DMS53 (cell line): ENCODE results near the gene TMEM151B.
"Not testable (repeated sequence)": the region's sequence is repeated elsewhere in the genome, so short reads cannot be mapped to it uniquely, and the experiment has no call there.

Experiments used
- DNase-seq: peaks from one replicate; lab custom pipeline; 2025; lab: John Stamatoyannopoulos, UW

The TMEM151B gene

DNA sequence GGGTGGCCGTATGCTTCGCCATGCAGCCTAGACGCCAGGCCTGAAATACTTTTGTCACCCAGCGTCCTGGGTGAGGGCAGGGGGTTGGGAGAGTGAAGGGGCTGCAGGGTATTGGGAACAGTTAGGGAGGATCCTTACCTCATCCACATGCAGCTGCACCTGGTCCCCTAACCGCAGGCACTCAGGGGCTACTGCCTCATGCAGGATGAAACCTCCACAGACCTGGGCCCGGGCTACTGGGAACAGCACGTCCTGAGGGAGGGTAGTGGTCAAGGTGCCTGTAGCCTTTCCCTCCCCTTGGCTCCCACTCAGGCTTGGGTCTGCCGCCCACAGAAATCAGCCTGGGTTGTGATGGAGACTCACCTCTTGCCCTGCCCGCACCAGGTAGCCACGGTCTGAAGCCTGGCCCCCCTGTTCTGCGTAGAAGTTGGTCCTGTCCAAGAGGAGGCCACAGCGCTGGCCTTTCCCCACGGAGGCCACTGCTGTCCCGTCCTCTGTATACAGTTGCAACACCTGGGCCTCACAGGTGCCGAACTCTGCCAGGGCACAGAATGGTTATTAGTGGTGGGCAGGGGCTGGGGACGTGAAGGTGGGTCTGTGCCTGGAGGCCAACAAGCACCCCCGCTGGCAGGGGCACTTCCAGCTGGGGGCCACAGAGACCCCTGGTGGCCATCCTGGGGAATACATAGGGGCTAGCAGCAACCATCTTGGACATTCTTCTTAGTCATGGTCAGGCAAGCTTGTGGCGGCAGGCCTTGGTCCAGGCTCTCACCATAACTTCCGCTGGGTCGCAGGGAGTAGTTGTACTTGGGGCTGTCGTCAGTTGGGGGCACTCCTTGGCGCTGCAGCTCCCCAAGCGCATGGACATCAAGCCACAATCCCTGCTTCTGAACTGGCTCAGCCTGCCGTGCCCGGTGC lies 34.3 kb downstream of the TMEM151B start:
- DNase-seq = peak; percentile 56

- no peak for DNase-seq
These were observed 35.0 kb downstream of the TMEM151B start for GRCh38 chr6:44305200-44305725.

DNA sequence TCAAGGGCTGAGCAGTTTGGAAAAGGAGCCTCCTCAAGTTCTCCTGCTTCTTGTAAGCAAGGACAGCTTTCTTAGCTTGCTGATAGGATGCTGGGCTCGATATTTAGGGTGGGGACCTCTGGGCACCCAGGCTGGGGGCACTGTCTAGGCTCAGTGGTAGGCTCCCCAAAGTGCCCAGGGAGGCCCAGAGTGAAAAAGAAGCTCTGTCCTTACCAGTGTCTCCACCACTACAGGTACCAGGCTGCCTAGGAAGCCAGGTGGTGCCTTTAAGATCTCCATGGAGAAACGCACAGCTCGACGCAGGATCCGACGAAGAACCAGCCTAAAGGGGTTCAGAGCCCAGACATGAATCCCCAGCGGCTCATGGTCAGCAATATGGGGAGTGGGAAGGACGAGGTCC lies 36.5 kb downstream of the TMEM151B start:
- no peak for DNase-seq

DNA sequence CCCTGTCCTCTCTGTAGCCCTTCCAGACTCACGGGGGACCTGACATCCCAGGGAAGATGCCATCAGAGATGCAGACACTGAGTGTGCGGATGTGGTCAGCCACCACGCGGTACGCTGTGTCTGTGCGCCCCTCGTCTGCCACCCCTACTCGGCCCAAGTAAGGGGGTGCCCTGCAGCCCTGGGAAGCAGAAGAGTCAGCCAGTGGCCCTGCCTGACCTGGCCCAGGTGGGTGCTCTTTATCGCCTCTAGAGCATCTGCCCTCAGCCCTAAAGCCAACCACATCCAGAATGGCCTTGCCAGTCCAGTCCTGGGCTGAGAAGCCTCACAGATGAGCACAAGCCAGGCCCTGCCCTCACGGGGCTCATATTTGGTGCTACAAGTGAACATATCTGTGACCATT lies 37.0 kb downstream of the TMEM151B start:
- DNase-seq = no peak

DNA sequence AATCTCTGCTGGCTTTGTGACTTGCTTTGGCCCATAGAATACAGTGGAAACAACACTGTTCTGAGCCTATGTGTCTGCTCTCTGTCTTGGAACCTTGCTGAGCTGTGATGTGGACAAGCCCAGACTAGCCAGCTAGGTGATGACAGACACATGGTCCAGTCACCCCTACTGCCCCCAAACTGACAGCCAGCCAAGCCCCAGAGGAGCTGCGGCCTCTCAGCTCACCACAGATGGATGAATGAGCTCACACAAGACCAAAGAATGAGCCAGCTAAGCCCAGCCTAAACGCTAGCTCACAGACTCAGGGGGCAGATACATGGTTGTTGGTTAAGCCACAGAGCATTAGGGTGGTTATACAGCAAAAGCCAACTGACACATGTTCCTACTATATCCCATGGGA lies 38.8 kb downstream of the TMEM151B start:
- DNase-seq = no peak

GRCh38 chr6:44309631-44310030 lies 39.4 kb downstream of the TMEM151B start:
- DNase-seq = no peak

DNA sequence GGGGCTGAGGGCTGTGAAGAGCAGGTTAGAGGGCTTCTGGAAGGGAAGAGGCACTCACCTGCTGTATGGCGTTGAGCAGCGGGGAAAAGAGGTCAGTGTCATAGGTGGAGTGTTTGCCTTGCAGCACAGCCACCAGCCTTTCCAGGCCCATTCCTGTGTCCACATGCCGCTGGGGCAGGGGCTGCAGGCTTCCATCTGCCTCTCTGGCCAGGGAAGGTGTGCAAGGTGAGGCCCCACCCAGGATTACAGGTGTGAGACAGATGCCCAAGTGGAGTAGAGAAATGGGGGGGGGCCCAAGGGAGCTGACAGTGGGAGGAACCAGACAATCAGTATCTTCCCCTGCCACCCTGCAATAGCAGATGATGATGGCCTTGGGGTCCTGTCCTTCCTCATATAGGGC lies 40.0 kb downstream of the TMEM151B start:
- DNase-seq = no peak

DNA sequence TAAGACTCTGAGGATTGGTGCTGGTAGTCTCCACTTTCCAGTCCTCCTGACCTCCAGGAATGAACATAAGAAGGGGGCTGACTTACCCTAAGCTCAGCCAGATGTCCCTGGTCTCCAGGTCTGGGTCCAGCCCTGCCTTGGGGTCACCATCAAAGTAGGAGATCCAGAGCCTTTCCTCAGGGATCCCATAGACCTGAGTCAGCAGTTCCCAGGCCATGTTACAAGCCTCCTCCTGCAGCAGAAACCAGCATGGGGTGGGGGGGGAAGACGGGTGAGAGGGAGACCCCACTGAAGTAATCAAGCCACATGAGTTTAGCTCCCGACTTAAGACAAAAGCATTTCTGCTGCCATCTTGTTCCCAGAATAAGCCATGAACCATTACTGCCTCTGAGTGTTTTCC lies 41.1 kb downstream of the TMEM151B start:
- no peak for DNase-seq

DNA sequence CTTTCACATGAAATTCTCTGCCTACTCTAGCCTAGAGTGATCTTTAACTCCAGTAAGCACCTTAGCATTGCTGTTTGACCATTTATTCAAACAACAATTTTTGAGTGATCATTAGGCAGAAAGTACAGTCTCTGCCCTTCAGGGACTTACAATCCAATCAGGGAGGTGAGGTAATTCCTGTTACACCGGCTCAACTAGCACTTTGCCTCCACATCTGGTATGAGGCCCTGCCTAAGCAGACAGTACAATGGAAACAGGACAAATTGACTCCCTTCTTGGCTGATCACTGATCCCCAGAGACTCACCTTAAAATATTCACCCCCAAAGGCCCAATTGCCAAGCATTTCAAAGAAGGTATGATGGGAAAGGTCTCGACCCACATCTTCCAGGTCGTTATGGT lies 41.5 kb downstream of the TMEM151B start:
- DNase-seq = no peak

DNA sequence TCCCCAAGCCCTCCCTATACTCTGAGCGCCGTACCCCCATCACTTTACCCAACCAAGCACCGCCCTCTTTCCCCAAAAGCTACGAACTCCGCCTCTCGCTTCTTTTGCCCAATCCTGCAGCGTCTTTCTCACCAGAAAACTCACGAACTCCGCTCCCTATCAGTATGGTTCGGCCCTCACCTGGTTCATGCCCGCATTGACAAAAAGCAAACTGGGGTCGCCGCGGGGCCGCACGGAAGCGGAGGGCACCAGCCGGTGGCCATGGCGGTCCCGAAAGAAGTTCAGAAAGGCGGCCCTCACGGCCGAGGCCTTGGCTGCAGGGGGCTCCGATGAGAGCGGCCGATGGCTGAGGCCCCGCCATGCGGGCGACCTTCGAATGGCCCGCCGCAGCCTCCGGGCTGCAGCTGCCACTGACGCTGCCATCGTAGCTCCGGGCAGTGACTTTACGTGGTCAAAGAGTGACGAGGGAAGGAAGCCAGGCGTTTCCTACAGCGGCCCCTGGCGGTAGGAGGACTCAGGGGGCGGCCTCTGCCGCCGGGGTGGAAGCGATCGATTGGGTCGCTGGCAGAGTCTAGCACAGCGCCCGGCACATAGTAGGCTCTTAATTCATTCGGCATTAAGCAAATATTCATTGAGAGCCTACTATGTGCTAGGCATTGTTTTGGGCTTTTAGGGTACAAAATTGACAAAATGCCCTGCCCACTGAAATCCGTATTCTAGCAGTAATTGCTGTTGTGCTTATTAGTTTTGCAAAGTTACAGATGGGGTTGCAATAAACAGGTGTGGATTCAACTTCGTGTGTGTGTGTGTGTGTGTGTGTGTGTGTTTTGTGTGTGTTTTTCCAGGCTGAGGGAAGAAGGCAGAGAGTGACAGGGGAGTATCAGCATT lies 42.9 kb downstream of the TMEM151B start, which contains the start of gene AARS2:
Gene AARS2 (minus strand): TSS at position 447 of the 888 bp plus-strand sequence. CDS start 24 bp downstream, at position 423.
- peak; percentile 94 for DNase-seq

GRCh38 chr6:44314657-44315056 lies 44.4 kb downstream of the TMEM151B start:
- not testable (repeated sequence) for DNase-seq

GRCh38 chr6:44315516-44315915 lies 45.3 kb downstream of the TMEM151B start:
- no peak for DNase-seq

- DNase-seq = no peak
These were observed 45.7 kb downstream of the TMEM151B start for GRCh38 chr6:44315951-44316350.

- no peak for DNase-seq
These were observed 46.2 kb downstream of the TMEM151B start for GRCh38 chr6:44316481-44316880.

- not testable (repeated sequence) for DNase-seq
These were observed 46.9 kb downstream of the TMEM151B start for GRCh38 chr6:44317136-44317631.

DNA sequence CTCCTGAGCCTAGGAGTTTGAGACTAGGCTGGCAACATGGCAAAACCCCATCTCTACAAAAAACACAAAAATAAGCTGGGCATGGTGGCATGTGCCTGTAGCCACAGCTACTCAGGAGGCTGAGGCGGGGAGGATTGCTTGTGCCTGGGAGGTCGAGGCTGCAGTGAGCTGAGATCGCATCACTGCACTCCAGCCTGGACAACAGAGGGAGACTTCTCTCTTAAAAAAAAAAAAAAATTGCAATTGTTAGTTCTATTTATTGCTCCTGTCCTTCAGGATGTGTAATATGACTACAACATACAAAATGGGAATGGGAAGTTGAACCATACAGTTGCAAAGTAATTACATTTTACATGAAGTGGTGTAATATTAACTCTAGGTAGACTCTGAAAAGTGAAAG lies 51.0 kb downstream of the TMEM151B start:
- DNase-seq = no peak

DNA sequence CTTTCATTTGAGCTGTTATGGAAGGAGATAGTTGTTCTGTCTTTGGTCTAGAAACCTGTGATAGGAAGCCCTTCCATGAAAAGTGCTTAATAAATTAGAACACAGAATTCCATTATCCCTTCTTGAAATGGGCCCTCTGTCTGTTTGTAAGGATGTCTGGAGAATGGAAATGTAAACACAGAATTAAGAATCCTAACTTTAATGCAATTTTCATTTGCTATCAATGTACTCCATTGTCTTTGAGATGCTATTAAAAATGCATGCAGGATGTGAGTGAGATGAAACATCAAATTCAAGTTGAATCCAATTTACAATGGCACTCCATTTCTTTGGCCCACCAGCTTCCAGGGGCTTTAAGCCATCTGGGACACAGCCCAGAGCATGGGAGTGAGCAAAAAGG lies 56.8 kb downstream of the TMEM151B start:
- no peak for DNase-seq

GRCh38 chr6:44327760-44328159 lies 57.5 kb downstream of the TMEM151B start:
- no peak for DNase-seq

DNA sequence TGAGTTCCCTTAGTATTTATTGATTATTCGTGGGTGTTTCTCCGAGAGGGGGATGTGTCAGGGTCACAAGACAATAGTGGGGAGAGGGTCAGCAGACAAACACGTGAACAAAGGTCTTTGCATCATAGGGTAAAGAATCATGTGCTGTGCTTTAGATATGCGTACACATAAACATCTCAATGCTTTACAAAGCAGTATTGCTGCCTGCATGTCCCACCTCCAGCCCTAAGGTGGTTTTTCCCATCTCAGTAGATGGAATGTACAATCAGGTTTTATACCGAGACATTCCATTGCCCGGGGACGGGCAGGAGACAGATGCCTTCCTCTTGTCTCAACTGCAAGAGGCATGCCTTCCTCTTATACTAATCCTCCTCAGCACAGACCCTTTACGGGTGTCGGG lies 58.0 kb downstream of the TMEM151B start:
- DNase-seq = not testable (repeated sequence)

GRCh38 chr6:44329858-44330257 lies 59.6 kb downstream of the TMEM151B start:
- no peak for DNase-seq

- no peak for DNase-seq
These were observed 62.3 kb downstream of the TMEM151B start for GRCh38 chr6:44332585-44332984.

GRCh38 chr6:44333273-44333919 lies 63.1 kb downstream of the TMEM151B start:
- no peak for DNase-seq
